ENCODE results near the gene SOCS1. TPM values are rescaled to one million over a fixed set of nuclear protein-coding genes. Genes with fewer than 3 reads are reported as not detected.

SOCS1 gene
- total and polyA plus RNA-seq, 9 of the 15 experiments (the other 6 are each of a cell fraction or from before 2014, with no cell fraction given) = 0.04 to 7.5 (median 2.3) TPM

DNA sequence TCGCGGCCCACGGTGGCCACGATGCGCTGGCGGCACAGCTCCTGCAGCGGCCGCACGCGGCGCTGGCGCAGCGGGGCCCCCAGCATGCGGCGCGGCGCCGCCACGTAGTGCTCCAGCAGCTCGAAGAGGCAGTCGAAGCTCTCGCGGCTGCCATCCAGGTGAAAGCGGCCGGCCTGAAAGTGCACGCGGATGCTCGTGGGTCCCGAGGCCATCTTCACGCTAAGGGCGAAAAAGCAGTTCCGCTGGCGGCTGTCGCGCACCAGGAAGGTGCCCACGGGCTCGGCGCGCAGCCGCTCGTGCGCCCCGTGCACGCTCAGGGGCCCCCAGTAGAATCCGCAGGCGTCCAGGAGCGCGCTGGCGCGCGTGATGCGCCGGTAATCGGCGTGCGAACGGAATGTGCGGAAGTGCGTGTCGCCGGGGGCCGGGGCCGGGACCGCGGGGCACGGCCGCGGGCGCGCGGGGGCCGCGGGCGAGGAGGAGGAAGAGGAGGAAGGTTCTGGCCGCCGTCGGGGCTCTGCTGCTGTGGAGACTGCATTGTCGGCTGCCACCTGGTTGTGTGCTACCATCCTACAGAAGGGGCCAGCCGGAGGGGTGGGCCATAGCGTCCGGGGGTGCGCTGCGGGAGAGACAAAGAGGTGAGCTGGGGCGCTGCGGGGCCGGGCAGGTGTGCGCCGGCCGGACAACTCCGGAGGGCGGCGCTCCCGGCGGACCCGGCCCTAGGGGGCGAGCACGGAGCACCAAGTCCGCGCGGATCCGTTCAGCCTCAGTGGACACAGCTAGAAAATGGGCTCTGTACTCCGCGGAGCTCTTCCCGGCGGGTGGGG is 879 bp downstream of the SOCS1 start (continued):
- TF ChIP-seq ZNF347 (CRISPR knock-in tag; IDR thresholded peaks at IDR 0.05; ENCODE audit: low read depth) (no peak), XRCC5 (IDR thresholded peaks at IDR 0.05; ENCODE audit: low read depth, low read length) (peak; percentile 48; the same call in 1 of the 2 replicates), ZNF274 (IDR thresholded peaks at IDR 0.05; ENCODE audit: borderline replicate concordance, low read depth, low read length) (no peak)
- TF ChIP-seq, protein P1, sequence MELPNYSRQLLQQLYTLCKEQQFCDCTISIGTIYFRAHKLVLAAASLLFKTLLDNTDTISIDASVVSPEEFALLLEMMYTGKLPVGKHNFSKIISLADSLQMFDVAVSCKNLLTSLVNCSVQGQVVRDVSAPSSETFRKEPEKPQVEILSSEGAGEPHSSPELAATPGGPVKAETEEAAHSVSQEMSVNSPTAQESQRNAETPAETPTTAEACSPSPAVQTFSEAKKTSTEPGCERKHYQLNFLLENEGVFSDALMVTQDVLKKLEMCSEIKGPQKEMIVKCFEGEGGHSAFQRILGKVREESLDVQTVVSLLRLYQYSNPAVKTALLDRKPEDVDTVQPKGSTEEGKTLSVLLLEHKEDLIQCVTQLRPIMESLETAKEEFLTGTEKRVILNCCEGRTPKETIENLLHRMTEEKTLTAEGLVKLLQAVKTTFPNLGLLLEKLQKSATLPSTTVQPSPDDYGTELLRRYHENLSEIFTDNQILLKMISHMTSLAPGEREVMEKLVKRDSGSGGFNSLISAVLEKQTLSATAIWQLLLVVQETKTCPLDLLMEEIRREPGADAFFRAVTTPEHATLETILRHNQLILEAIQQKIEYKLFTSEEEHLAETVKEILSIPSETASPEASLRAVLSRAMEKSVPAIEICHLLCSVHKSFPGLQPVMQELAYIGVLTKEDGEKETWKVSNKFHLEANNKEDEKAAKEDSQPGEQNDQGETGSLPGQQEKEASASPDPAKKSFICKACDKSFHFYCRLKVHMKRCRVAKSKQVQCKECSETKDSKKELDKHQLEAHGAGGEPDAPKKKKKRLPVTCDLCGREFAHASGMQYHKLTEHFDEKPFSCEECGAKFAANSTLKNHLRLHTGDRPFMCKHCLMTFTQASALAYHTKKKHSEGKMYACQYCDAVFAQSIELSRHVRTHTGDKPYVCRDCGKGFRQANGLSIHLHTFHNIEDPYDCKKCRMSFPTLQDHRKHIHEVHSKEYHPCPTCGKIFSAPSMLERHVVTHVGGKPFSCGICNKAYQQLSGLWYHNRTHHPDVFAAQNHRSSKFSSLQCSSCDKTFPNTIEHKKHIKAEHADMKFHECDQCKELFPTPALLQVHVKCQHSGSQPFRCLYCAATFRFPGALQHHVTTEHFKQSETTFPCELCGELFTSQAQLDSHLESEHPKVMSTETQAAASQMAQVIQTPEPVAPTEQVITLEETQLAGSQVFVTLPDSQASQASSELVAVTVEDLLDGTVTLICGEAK (IDR thresholded peaks at IDR 0.05) = no peak
- TF ChIP-seq, protein P1 (CRISPR knock-in tag; IDR thresholded peaks at IDR 0.05) = peak; percentile 82
- TF ChIP-seq, protein P2, sequence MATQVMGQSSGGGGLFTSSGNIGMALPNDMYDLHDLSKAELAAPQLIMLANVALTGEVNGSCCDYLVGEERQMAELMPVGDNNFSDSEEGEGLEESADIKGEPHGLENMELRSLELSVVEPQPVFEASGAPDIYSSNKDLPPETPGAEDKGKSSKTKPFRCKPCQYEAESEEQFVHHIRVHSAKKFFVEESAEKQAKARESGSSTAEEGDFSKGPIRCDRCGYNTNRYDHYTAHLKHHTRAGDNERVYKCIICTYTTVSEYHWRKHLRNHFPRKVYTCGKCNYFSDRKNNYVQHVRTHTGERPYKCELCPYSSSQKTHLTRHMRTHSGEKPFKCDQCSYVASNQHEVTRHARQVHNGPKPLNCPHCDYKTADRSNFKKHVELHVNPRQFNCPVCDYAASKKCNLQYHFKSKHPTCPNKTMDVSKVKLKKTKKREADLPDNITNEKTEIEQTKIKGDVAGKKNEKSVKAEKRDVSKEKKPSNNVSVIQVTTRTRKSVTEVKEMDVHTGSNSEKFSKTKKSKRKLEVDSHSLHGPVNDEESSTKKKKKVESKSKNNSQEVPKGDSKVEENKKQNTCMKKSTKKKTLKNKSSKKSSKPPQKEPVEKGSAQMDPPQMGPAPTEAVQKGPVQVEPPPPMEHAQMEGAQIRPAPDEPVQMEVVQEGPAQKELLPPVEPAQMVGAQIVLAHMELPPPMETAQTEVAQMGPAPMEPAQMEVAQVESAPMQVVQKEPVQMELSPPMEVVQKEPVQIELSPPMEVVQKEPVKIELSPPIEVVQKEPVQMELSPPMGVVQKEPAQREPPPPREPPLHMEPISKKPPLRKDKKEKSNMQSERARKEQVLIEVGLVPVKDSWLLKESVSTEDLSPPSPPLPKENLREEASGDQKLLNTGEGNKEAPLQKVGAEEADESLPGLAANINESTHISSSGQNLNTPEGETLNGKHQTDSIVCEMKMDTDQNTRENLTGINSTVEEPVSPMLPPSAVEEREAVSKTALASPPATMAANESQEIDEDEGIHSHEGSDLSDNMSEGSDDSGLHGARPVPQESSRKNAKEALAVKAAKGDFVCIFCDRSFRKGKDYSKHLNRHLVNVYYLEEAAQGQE (IDR thresholded peaks at IDR 0.05; ENCODE audit: borderline replicate concordance) = 0 out of 2 replicates have a peak, but pooled peaks have one; percentile 5
- TF ChIP-seq, protein P2 (CRISPR knock-in tag; IDR thresholded peaks at IDR 0.05; ENCODE audit: low read depth) = no peak
- TF ChIP-seq, protein P3, sequence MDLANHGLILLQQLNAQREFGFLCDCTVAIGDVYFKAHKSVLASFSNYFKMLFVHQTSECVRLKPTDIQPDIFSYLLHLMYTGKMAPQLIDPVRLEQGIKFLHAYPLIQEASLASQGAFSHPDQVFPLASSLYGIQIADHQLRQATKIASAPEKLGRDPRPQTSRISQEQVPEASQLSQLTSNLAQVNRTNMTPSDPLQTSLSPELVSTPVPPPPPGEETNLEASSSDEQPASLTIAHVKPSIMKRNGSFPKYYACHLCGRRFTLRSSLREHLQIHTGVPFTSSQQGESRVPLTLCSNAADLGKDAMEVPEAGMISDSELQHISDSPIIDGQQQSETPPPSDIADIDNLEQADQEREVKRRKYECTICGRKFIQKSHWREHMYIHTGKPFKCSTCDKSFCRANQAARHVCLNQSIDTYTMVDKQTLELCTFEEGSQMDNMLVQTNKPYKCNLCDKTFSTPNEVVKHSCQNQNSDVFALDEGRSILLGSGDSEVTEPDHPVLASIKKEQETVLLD (IDR thresholded peaks at IDR 0.05) = no peak

Data from K562 (cell line).